COLO668 (cell line): ENCODE data around the gene KLK6.
"Not testable (repeated sequence)": the region's sequence is repeated elsewhere in the genome, so short reads cannot be mapped to it uniquely, and the experiment has no call there.

Source experiments
- DNase-seq: peaks from one replicate; lab custom pipeline; 2025; ENCODE audit not compliant: unreplicated experiment; lab: John Stamatoyannopoulos, UW

Gene KLK6

DNA sequence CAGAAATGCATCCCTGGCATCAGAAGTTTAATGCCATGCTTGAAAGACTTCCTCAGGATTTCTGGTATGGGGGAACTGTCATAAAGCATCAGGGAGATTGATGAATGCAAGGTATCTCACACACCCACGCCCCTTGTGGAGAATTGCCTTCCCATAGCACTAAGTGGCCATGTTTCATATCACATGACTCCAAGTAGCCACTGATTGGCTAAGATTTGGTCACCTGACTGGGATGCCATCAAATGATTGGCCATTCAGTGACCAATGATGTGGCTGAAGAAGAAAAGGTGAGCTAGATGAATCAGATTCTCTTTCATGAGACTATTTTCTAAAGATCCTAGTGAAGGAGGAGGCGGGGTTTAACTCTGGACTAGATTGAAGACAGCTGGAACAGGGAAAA lies 24.7 kb upstream of the KLK6 start:
- no peak for DNase-seq

DNA sequence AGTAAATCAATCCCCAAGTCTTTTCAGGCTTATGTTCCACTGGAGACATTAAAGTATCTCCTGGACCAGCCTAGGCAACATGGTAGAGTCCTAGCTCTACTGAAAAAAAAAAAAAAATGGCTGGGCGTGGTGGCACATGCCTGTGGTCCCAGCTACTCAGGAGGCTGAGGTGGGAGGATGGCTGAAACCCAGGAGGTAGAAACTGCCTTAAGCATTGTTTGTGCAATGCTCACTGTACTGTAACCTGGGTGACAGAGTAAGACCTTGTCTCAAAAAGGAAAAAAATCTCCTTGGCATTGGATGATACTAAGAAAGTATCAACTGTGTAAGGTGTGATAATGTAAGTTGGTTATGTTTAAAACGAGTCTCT lies 23.3 kb upstream of the KLK6 start:
- no peak for DNase-seq

DNA sequence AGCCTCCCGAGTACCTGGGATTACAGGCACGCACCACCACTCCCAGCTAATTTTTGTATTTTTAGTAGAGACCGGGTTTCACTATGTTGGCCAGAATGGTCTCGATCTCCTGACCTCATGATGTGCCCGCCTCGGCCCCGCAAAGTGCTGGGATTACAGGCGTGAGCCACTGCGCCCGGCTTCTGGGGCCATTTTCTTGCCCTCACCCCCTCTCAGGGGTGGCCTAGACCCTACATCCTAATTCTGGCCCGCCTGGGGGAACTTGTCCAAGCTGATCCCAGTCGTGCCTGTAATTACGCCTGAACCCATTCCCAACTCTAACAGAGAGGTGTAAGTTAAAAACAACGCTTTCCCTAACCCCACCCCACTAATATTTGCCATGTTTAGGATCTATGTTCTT lies 15.0 kb upstream of the KLK6 start:
- not testable (repeated sequence) for DNase-seq

DNA sequence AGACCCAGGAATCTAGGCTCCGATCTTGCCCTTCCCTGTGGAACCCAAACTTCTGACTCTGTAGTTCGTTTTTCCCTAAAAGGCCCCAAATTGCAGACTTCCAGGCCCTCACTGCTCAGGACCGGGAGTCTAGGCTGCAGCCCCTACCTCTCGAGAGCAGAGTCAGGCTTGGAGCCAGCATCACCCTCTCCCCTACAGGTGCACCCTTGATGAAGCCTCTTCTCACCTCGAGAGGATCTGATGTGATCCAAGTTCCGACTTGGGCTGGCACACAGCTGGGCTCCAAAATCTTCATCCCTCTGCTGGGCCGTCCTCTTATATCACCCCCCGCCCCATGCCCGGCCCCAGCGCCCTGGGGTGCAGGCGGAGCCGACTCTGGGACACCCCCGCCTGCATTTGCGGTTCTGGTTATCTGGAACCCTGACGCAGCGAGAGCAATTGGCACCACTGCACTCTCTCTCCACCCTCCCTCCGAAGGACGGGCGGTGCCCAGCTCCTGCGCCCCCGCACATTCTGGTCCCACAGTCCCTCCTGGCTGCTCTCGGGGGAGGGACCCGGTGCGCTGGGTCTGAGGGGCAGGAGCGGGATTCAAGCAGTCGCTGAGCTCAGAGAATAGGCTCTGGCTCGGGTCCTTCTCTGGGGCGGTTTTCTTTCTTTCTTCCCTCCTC lies 14.4 kb upstream of the KLK6 start, which contains the start of gene KLK7:
KLK7 (minus strand) TSS at position 293 of the 668 bp plus-strand sequence. CDS start 1,518 bp downstream, outside the sequence.
- DNase-seq: no peak

DNA sequence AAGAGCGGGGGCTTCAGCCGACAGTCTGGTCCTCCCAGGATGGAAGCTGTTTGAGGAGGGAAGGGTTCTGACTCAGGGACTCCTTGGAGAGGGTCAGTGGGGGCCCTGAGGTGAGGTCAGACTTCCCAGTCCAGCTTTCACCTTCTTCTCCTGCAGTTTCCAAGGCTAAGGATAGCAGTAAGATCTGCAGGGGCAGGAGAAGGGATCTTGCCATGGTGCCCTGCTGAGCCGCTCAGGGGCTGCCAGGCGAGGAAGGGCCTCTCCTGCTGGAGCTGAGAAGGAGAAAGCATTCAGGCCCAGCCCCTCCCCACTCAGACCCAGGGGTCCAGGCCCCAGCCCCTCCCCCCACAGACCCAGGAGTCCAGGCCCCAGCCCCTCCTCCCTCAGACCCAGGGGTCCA lies 12.8 kb upstream of the KLK6 start:
- no peak for DNase-seq

DNA sequence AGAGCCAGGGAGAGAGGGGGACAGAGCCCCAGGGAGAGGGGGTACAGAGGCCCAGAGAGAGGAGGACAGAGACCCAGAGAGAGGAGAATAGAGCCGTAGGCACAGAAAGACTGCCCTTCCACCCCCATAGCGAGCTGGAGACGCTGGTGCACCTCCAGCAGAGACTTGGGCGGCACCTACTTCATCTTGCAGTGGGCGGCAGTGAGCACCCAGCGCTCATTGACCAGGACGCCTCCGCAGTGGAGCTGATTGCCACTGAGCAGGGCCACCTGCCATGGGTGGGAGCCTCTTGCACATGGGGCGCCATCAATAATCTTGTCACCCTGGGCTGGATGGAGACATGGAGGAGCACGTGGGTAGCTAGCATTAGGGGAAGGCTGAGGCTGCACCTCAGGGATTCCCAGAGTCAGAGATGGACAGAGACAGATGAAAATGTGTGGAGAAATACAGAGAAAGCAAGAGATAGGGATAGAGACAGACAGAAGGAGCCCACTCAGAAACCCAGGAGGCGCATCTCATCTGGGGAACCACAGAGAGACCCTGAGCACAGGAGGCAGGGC lies 12.3 kb upstream of the KLK6 start:
- DNase-seq: no peak

DNA sequence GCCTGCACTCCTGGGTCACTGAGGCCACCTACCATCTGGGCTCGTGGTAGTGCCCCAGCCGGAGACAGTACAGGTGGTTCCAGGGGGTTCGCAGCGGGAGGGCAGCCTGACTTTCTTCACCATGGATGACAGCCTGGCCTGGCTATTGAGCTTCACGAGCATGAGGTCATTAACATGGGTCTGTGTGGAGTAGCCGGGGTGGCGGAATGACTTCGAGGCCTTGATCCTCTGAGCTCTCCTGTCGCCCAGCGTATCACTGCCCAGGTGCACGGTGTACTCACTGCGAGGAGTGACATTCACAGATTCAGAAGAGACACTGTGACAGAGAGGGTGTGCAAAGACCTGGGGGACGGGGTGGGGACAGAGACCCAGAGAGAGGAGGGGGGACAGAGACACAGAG lies 10.8 kb upstream of the KLK6 start:
- no peak for DNase-seq

DNA sequence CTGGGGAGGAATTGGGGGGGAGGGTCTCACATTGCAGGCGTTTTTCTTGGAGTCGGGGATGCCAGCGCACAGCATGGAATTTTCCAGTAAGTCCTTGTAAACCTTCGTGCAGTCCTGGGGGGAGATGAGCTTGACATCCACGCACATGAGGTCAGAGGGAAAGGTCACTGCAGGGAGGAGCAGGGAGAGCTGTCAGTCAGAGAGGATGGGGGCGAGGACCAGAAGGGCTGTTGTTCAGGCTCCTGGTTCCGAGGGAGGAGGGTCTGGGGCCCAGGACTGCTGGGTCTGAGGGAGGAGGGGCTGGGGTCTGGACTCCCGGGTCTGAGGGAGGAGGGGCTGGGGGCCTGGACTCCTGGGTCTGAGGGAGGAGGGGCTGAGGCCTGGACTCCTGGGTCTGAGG lies 10.4 kb upstream of the KLK6 start:
- no peak for DNase-seq

DNA sequence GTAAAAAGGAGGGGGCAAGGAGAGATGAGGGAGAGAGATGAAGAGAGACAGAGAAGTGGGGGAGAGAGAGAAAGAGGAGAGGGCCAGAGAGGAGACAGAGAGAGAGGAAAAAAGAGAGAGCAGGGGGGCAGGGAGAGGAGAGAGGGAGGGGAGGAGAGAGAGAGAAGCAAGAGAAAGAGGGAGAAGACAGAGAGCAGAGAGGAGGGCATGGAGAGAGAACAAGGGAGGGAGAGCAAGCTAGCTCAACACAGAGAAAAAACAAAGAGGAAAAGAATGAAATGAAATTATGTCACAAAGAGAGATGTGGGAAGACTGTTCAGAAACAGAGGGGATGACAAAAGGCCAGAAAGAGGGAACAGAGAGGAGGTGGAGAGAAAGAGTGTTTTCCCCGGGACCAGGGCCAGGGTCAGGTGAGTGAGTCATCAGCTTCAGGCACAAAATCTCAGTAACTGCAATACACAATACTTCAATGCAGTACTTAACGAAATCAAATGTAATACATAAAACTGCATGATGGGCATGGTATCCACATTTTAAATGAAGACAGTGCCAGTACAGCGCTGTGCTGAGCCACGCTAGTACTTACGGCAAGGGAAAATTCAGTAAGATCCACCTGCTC lies 9.5 kb upstream of the KLK6 start:
- DNase-seq: no peak

DNA sequence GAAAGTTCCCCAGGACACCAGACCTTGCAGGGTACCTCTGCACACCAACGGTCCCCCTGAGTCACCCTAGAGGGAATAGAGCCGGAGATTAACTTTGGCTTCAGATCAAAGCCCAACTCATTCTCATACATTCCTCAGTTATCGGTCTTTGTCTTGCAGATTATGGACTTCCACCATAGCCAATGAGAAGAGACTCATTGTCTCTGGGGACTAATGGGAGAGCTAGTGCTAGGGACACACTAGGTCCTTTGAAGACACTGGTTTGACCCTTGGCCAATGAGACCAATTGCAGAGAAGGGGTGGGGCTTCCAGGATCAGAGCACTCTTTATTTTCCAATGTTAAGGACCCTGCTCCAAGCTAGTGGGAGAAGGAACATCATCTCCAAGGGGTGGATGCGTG lies 8.2 kb upstream of the KLK6 start:
- DNase-seq: no peak

DNA sequence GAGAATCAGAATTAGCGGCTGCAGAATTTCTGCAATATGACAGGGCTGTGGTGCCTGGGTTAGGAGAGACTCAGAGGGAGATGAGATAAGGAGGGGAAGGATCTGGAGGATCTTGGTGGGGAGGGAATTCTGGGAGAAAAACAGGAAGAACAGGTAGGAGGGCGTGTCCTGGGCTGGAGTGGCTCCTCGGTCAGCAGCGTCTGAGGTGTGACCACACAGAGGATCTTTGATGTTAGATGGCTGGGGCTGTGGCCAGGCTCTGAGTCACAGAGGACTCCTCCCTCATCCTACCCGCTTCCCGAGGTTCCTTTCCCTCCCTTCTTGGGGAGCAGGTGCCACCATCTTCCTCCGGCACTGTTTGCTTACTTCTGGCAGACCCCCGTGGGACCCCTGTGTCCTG lies 6.4 kb upstream of the KLK6 start:
- DNase-seq: no peak

DNA sequence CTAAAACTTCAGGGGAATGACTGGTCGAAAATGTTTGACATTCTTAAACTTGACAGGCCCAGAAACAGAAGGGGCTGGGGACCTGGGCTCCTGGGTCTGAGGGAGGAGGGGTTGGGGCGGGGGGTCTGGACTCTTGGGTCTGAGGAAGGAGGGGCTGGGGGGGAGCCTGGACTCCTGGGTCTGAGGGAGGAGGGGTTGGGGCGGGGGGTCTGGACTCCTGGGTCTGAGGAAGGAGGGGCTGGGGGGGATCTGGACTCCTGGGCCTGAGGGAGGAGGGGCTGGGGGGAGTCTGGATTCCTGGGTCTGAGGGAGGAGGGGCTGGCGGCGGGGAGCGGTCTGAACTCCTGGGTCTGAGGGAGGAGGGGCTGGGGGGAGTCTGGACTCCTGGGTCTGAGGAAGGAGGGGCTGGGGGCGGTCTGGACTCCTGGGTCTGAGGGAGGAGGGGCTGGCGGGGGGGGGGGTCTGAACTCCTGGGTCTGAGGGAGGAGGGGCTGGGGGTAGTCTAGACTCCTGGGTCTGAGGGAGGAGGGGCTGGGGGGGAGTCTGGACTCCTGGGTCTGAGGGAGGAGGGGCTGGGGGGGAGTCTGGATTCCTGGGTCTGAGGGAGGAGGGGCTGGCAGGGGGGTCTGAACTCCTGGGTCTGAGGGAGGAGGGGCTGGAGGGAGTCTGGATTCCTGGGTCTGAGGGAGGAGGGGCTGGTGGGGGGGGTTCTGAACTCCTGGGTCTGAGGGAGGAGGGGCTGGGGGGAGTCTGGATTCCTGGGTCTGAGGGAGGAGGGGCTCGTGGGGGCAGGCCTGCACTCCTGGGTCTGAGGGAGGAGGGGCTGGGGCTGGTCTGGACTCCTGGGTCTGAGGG lies 5.5 kb upstream of the KLK6 start:
- DNase-seq: no peak

DNA sequence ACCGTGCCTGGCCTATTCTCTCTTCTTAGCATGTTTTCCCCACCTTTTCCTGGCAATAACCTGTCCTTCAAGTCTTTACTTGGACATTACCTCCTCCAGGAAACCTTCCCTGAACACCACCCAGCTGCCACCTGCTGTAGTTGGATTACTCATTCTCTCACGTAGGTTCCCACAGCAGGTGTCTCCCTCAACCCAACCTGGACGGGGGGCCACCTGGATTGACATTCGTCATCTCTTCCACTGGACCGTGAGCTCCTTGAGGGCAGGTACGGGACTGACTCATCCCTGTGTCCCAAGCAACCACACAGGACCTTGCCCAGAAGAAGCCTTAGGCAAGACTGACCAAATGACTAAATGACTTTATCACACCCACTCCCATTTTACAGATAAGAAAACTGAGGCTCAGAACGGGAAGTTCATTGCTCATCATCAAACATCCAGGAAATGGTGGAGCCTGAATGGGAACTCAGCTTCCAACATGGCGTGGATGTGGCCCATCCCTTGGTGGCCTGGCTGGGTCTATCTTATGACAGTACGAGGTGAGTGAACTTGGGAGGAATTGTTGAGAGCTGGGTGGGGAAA lies 3.5 kb upstream of the KLK6 start:
- no peak for DNase-seq

DNA sequence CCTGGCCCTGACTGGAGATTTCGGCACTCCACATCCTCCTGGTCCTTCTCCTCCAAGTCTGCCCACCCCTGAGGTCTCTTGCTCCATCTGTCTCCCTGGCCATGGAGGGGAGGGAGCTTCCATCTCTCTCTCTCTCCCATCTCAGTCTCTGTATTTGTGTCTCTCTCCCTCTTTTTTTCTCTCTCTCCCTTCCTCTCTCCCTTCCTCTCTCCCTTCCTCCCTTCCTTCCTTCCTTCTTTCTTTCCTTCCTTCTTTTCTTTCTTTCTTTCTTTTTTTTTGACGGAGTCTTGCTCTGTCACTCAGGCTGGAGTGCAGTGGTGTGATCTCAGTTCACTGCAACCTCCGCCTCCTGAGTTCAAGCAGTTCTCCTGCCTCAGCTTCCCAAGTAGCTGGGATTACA lies 419 bp upstream of the KLK6 start:
- not testable (repeated sequence) for DNase-seq

DNA sequence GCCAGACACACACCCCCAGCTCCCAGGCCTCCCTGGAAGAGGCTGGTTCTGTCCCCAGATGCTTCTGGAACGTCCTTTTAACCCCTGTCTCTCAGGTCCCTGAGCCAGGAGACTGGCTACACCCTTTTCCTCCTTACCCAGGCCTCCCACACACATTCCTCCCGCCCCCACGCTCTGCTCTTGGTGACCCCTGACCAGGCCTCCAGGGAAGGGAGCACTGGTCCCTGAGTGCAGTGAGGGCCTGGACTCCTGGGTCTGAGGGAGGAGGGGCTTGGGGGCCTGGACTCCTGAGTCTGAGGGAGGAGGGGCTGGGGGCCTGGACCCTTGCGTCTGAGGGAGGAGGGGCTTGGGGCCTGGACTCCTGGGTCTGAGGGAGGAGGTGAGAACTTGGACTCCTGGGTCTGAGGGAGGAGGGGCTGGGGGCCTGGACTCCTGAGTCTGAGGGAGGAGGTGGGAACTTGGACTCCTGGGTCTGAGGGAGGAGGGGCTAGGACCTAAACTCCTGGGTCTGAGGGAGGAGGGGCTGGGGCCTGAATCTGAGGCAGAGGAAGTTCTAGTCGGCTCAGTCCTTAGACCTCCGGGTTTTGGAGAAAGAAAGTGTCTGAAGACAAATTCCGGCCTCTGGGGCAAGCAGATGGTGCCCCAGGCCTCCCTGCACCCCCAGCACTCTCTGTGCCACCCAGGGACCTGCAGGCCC lies 527 bp downstream of the KLK6 start:
- no peak for DNase-seq

DNA sequence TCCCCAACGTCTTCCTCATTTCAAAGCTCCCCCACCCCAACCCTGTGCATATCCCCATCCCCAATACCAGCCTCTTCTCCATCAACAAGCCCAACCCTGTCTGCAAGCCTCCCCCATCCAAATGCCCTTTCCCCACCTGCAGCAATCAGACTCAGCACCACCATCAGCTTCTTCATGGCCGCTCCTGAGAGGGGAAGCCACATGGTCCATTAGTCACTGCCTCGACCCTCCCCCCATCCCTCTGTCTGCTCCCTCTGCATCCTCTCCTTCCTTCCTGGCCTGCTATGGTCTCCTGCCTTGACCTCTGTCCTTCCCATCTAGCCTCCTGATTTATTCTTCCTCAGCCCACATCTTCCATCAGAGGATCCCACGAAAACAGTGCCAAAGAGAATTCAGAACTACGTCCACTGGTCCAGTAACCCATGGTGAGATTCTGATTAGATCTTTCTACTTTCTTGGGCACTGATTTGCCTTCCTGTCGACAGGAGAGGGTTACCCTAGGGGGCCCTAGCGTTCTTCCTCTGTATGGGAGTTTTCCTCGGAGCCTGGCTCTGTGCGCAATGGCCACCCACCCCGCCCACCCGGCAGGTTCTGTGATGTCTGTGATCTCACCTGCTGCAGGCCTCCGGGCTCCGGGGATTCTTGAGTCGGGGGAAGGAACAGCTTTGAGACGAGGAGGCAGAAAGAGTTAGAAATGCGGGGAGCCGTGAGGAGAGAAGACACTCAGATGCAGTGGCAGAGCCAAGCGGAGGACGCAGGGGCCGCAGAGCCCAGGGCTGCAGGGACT lies 1.3 kb downstream of the KLK6 start:
- no peak for DNase-seq

DNA sequence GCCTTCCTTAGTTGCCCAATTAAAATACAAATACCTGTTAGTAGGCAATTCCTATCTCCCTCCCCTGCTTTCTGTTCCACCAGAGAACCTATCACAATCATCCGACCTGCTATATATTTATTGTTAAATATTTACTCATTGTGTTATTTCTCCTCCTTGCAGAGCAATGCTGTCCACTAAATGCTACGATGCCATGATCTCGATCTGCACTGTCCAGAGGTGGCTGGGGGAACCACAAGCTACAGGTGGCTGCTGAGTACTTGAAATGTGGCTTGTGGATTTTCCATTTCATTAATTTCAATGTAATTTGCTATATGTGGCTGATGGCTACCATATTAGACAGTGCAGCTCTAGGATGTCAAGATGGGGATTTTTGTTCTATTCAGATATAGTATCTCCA lies 5.1 kb downstream of the KLK6 start:
- DNase-seq: no peak

DNA sequence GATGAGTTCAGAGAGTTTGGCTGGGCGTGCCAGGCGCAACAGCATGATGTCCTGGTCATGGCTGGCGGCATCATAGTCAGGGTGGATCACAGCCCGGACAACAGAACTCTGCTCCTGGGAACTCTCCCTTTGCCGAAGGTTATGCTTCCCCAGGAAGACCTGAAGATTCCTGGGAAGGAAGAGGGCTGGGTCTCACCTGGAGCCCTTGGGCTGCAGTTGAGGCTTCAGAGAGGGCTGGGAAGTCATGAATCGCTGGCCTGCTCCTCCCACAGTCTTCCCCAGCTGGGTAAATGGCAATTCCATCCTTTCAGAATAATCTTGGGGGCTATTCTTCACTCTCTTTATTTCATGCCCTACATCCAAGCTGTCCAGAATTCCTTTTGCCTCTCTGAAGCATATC lies 6.0 kb downstream of the KLK6 start:
- no peak for DNase-seq

DNA sequence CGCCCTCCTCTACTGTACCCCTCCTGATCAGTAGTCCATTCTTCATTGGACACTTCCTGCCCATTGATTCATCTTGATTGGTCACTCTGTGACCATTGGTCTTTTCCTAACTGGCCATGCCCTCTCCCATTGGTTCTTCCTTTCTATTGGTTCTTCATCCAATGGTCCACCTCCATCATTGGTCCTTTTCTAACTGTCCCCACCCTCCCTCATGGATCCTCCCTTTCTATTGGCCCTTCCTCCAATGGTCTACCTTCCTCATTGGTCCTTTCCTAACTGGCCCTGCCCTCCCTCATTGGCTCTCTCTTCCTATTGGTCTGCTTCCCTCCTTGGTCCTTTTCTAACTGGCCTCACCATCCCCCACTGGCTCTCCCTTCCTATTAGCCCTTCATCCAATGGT lies 7.1 kb downstream of the KLK6 start:
- no peak for DNase-seq
